Measurements from ENCODE around the gene PPP1R15B.

PPP1R15B gene

DNA sequence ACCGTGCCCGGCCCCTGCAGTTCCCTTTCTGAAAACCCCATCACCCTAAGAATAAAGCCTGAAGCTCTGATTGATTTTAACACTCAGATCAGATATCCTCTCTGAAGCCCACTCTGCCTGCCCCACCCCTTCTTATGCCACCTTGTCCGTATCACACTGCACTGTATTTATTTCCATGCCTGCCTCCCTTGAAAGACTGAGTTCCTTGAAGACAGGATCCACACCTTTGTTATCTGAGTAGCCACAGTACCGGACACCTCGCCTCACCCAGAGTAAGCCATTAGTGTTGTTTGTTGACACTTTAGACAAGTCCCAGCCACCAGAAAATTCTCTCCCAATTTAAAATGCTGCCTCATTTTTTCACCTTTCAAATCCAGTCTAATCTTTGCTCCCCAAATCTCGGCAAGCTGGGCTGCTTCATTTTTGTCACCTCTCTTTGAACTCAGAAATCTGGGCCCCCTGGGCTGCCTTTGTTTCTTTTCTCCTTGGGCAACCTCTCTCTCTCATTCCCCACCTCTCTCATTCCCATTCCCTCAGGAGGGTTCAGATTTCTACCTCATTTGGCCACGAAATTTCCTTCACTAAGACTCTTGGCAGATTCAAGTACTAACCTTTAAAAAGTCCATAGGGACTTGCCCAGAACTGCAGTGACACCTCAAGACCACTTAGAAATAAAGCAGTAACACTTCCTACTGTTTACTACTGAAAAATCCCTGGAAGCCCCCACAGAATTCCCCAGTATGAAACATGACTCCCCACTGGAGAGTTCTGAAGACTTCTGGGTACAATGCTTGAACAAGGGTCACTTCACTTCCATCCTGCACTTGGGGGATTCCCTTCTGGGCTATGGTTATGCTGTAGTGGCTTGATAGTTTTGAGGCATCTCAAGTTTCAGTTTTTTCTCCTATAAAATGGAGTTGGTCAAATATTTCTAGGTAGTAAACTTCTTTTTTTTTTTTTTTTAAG lies 8.7 kb upstream of the PPP1R15B start:
- DNase-seq (ENCODE audit: low read depth in 2 of 2) = no peak

DNA sequence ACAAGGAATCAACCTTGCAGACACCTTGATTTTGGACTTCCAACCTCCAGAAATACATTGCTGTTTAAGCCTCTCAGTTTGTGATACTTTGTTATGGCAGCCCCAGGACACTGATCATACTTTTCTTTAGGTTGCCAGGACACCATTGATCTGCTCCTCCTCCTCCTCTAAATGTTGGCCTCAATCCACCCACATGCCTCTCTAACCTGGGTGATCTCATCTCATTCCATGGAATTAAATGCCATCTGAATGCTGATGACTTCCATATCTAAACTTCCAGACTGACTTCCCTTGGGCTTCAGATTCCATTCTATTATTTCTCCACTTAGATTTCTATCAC lies 7.4 kb upstream of the PPP1R15B start:
- no peak for DNase-seq (ENCODE audit: low read depth in 2 of 2)

DNA sequence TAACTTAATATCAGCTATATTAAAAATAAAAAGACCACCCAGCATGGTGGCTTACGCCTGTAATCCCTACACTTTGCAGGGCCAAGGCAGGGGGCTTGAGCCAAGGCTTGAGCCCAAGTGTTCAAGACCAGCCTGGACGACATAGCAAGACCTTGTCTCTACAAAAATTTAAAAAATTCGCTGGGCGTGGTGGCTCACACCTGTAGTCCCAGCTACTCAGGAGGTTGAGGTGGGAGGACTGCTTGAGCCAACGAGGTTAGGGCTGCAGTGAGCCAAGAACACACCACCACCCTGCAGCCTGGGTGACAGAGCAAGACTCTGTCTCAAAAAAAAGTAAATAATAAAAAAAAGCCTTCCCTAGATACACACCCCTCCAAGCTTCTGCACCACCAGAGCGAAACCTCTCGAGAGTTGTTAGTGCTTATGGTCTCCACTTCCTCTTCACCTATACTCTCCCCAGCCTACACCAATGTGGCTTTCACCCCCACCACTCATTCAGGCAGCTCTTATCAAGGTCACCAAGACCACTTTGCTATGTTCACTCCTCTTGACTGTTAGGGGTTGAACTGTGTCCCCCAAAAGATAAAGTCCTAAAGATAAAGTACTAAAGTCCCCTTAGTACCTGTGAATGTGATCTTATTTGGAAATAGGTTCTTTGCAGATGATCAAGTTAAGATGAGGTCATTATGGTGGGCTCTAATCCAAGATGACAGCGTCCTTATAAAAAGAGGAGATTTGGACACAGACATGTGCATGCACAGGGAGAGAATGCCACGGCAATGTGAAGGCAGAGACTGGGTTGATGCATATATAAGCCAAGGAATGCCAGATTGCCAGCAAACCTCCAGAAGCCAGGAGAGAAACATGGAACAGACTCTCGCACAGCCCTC lies 6.8 kb upstream of the PPP1R15B start:
- DNase-seq (ENCODE audit: low read depth in 2 of 2) = no peak

DNA sequence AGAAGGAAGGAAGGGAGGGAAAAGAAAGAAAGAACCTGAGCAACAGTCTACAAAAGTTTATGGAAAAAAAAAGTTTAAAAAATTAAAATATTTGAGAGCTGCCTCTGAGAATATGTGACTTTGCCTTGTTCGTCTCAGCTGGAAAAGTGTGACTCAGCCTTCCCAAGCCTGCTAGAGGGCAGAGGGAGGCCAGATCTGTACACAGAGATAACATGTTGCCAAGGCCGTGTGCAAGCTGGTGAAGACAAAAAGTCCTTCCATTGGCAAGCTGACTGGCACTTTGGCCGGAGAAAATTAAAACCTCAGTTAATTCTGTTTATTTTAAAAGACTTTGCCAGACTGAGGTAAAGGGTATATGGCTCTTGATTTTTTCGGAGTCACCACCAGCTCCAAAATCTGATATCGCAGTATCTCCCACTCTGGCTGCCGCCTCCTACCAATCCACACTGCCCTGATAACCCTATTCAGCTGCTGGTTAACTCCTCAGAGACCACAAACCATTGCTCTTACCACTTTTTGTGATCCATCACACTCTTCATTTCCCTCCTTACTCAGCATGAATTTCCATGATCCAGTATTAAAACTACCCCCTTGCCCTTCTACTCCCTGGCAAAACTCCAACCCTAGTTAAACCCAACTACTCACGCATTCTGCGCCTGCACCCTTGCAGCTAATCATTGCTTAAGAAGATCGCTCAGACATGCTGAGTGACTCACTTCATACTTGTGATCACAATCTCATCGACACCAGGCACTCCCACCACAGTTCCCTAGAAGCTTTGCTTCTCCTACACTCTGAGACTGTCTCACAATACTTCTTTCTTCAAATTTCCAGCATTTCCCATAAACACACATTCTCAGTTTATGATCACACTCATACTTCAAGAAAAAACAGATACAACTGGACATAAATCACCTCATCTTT lies 5.7 kb upstream of the PPP1R15B start:
- DNase-seq (ENCODE audit: low read depth in 2 of 2) = no peak

DNA sequence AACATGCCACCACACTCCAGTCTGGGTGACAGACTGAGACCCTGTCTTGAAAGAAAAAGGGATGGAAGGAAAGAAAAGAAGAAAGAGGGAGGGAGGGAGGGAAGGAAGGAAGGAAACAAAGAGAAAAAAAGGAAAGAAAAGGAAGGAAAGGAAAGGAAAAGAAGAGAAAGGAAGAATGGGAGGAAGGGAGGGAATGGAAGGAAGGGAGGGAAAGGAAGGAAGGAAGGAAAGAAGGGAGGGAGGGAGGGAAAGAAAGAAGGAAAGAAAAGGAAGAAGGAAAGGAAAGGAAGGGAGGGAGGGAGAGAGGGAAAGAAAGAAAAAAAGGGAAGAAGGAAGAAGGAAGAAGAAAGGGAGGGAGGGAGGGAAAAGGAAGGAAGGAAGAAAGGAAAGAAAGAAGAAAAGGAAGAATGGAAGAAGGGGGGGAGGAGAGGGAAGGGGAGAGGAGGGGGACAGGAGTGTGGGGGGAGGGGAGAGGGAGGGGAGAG lies 5.0 kb upstream of the PPP1R15B start:
- DNase-seq (ENCODE audit: low read depth in 2 of 2) = no peak

DNA sequence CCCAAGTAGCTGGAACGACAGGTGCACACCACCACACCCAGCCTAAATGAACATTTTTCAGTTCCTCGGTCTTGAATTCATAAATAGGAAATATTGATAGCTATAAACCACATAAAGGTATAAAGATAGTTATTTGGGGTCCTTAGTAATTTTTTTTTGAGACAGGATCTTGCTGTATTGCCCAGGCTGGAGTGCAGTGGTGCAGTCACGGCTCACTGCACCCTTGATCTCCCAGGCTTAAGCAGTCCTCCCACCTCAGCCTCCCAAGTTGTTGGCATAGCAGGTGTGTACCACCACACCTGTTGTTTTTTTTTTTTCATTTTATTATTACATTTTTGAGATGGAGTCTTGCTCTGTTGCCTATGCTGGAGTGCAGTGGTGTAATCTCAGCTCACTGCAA lies 3.7 kb upstream of the PPP1R15B start:
- DNase-seq (ENCODE audit: low read depth in 2 of 2) = no peak

DNA sequence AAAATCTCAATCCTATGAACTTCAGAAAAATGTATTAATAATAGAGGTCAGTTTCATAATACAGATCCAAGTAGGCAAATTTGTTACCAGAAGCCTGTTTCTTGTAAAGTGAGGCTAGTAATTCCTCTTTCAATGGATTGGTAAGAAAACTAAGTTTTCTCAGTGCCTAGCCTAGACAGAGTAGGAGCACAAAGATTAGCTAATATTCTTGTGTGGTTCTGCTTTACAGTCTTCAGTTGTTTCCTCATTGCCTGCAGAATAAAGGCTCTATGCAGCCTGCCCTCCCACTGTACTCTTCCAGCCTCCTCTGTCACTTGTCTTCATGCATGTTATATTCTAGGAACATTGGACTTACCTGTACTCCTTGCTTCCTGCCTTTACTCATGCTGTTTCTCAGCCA lies 2.4 kb upstream of the PPP1R15B start:
- DNase-seq (ENCODE audit: low read depth in 2 of 2) = no peak

DNA sequence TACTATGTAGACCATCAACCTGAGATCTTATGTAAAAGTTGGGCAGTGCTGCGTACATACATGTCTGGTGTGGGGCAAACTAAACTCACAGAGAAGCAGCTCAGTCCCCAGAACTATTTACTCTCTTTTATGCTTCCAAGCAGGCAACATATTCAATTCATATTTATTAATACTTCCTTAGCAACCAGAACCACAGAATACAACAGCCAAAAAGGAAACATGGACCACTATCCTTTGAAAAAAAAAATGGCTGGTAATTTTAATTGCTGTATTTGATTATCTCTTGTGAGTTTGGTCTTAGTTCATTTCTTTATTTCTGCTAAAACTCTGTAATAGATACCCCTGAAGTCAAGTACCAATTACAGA lies 1.5 kb upstream of the PPP1R15B start:
- DNase-seq (ENCODE audit: low read depth in 2 of 2) = no peak

DNA sequence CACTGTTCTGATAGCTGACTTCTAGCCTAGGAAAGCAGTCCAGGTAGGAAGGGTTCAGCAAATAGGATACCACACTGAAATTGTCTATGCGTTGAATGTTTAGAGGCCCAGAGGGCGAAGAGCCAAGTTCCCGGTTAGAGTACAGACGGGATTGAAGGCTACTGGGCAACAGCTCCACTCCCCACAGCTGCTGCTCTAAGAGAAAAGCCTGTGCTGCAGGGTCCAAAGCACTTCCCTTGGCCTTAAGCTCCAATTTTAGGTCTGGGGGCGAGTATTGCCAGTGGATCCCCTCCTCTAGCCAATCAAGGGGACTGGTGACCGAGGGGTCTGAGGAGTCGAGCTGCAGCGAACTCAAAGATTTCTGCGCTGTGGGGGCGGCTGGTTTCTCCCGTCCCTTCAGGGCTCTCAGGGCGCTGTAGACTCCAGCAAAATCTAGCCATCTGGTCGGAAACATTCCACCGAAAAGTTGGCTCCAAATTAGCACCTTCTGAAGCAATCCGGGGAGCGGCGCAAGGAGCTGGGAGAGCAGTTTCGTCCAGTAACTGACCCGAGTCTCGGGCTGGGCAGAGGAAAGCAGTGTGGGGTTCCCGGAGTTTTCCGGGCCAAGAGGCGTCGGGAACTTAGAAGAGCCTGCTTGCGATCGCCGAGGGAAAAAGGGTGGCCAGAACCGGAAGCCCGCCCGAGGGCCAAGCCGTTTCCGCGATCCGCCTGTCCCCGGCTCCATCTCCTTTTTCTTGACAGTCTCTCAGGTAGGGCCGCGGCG lies 748 bp downstream of the PPP1R15B start:
- DNase-seq (ENCODE audit: low read depth in 2 of 2) = no peak

DNA sequence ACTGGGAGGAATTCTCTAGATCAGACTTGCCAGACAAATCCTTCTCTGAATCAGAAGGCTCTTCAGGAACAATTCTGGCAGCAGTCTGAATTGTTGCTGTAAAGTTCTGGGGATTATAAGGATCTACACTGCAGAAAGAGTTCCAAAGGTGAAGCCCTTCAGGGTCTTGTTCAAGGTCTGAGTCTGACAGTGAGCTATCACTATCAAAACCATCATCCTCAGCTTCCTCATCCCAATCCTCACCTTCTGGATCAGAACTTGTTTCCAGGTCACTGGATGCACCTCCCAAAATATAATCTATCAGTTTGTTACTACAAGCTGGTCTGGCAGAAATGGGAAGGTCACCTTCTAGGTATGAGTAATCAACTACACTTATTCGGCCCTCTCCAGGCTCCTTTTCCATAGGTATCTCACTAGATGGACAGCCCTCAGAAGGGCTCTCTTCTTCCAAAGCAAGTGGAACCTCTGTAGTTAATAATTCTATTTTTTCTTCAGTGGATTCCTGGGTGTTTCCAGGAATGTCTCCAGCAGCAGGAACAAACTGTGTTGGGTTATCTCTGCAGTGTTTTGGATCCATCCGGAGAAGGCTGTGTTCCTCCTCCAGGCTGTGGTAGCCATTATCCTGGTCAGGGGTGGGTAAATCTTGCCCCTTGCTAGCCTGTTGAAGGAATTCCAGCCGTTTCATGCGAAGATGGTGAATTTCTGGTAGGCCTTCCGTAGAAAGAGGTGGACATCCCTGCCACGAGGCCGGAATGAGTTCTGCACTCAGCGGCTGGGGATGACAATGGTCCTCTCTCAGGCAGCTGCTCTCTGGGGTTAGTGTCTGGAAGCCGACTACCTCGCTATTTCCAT lies 1.6 kb downstream of the PPP1R15B start:
- DNase-seq (ENCODE audit: low read depth in 2 of 2) = no peak

DNA sequence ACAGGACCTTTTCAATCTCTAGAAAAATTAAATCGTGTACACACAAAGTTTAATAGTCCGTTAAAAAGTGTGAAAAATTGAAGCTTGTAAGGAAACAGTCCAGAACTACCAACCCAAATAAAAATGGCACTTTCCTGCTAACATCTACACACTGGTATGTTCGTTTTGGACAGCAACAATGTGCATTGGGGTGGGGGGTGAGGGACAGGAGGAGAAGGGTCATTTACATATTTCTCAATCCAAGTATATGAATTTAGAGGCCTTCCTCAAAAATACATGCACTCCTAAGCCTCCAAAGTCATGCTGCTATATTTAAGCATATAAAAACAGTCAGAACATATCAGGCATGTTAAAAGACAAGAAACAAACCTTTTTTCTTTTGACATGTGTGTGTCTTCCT lies 2.5 kb downstream of the PPP1R15B start:
- no peak for DNase-seq (ENCODE audit: low read depth in 2 of 2)

DNA sequence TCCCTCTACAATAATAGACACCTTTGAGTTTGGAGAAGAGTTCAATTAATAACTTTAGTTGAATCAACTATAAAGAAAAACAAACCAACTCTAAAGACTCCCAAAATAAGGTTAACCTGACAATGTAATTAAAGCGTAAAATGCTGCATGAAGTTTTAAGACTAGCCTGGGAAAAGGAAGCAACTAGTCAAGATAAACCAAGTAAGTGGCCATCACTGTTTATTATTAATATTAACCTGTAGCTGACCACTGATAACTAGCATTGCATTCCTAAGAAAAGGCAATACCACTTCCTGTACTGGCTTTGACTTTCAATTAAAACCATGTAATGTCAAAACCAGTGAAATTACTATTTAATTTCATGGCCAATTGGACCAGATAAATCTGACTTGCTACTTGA lies 3.0 kb downstream of the PPP1R15B start:
- DNase-seq (ENCODE audit: low read depth in 2 of 2) = no peak

DNA sequence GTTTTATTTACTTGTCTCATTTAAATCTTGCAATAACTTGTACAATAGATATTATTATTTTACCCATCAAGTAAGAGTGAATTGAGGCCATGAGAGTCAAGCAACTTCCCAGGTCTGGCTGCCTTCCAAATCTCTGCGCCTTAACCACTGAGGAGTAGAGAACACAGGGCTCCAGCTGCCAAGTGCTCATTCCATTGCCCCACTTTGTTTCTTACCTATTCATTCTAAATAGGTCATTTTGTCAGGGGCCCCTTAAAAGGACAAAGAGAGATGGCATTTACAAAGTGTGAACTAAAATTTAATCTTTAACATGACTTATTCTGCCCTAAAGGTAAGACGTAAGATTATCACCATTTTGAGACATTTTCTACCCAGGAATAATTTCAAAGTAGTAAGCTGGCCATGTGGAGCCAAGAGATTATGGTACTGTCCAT lies 3.5 kb downstream of the PPP1R15B start:
- DNase-seq (ENCODE audit: low read depth in 2 of 2) = no peak

DNA sequence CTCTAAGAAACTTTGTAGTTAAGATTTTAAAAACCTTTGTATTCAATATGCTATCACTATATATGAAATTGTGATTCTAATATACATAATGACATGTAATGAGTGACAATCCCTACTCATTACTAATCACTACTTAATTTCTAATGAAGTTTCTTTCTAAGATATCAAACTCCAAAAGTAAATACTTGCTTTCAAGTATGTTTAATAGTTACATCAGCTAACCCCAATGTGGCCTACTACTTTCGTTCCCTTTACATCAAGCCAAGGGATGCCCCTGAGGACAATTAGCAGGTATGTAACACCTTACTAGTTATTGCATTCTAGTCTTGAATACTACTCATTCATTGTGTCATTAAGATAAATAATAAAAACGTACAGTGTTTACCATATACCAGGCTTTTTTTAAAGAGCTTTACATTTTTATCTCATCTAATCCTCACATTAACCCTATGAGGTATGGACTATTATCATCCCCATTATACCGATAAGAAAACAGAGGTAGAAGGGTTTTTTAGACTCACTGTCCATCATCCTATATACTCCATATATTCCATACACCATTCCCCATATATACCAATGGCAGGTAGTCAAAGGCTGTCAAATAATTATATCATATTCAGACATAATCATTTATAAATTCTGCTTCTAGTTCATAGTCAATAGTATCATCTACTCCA lies 4.2 kb downstream of the PPP1R15B start:
- no peak for DNase-seq (ENCODE audit: low read depth in 2 of 2)

DNA sequence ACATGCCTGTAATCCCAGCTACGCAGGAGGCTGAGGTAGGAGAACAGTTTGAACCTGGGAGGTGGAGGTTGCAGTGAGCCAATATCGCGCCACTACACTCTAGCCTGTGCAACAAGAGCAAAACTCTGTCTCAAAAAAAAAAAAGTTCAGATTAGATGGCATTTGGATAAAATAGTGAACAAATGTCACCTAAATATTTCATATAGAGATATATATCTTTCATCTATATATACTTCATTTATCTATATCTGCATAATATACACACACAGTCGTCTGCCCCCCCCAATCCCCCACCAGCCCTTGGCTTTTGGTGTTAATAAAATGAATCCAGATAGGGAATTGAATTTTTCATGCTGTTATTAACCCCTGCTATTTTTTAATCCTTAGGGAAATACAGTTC lies 5.0 kb downstream of the PPP1R15B start:
- DNase-seq (ENCODE audit: low read depth in 2 of 2) = no peak

DNA sequence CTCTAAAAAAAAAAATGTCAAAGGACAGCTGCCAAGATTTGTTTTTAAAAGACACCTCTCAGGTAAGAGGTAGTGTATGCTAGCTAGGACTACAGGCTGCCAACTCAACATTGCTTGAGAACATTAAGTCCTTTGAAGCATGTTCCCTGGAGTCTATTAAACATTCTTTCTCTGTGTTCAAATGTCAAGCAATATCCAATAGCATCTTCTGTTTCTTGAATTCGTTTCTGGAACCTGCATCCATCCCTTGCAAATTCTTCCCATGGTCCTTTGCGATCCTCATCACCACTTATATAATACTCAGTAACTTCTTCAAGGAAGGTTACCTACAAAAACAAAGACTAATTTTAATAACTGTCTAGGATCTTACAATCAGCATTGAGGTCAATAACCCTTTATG lies 5.6 kb downstream of the PPP1R15B start:
- DNase-seq (ENCODE audit: low read depth in 2 of 2) = no peak

DNA sequence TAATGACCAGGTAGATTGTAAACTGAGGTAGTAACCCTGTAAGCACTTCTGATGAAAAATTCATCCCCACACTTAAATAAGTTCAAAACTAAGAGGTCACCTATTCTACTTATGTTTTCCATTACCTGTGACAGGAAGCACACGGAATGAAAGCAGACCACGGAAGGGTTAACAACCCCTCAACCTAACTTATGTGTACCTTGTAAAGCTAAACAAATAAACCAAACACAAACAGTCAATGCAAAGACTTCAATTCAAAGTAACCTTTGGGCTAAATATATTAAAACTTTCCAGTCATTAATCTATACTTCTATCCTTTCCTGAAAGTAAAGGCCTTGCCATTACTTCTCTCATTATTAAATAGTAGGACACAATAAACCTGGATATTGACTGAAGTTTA lies 7.0 kb downstream of the PPP1R15B start:
- DNase-seq (ENCODE audit: low read depth in 2 of 2) = no peak

DNA sequence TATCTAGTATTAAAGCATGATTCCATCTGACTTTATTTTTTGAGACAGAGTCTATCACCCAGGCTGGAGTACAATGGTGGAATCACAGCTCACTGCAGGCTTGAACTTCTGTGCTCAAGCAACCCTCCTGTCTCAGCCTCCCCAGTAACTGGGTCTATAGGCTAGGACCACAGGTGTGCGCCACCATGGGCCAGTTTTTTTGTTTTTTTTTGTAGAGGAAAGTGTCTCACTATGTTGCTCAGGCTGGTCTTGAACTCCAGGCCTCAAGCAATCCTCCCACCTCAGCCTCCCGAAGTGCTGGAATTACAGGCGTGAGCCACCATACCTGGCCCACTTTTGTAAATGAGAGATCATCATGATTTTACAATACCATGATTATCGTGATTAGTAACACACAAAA lies 9.2 kb downstream of the PPP1R15B start:
- no peak for DNase-seq (ENCODE audit: low read depth in 2 of 2)

DNA sequence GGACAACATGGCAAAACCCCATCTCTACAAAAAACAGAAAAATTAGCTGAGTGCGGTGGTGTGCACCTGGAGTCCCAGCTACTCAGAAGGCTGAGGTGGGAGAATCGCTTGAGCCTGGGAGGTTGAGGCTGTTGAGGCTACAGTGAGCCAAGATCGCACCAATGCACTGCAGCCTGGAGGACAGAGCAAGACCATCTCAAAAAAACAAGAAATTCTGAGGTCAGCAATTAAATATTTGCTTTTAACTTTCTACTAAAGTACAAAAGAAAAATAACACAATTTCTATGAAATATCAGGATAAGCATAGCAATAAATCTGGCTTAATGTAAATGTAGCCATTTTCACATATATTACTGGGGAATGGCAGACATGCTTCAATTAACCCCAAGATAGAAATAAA lies 9.9 kb downstream of the PPP1R15B start:
- no peak for DNase-seq (ENCODE audit: low read depth in 2 of 2)
